IPS DF 19.7 (cell line): ENCODE data around the gene CDC37L1.
"Not testable (repeated sequence)": the region's sequence is repeated elsewhere in the genome, so short reads cannot be mapped to it uniquely, and the experiment has no call there.

Experiments
- DNase-seq: peaks from one replicate; pipeline ENCODE4 v3.0.0-alpha.2; 2013; ENCODE audit warnings: low read depth, low spot score

Gene CDC37L1

GRCh38 chr9:4754530-4754929 lies 75.2 kb downstream of the CDC37L1 start:
- not testable (repeated sequence) for DNase-seq

- no peak for DNase-seq
These were observed 75.7 kb downstream of the CDC37L1 start for GRCh38 chr9:4755026-4755609.

- no peak for DNase-seq
These were observed 77.1 kb downstream of the CDC37L1 start for GRCh38 chr9:4756420-4756819.
